ENCODE measurements around the gene TMCC1. TPM values are rescaled to one million over a fixed set of nuclear protein-coding genes. Genes with fewer than 3 reads are reported as not detected.
"Not testable (repeated sequence)": the region's sequence is repeated elsewhere in the genome, so short reads cannot be mapped to it uniquely, and the experiment has no call there.

TMCC1 gene
- total RNA-seq, 1 donor from 2014 or later: 42.3 TPM

- peaks cover 25% of the 10 kb centered on the region for H3K4me1 ChIP-seq
- intact Hi-C loops (cut with DNase I): loop anchor here (10.0 kb wide), 1 partner anchor 173 kb away; no protein-coding TSS in a partner anchor
- no peaks in the 10 kb centered on the region for H3K27me3 ChIP-seq
- no peak overlapping the region for H3K4me3 ChIP-seq
- H3K36me3 ChIP-seq: peaks cover 19% of the 10 kb centered on the region
- ATAC-seq (no peak), DNase-seq (no peak)
- H3K27ac ChIP-seq: no peak overlapping the region
- H3K9me3 ChIP-seq: no peaks in the 10 kb centered on the region
- TF ChIP-seq CTCF (IDR thresholded peaks at IDR 0.05): no peak
Measured at GRCh38 chr3:129651435-129652202, 241.9 kb downstream of the TMCC1 start.

- Histone ChIP-seq H3K4me3 (no peak overlapping the region), H3K27ac (no peak overlapping the region), H3K4me1 (peaks cover 28% of the 10 kb centered on the region), H3K9me3 (no peaks in the 10 kb centered on the region), H3K36me3 (peaks cover 19% of the 10 kb centered on the region), H3K27me3 (no peaks in the 10 kb centered on the region)
- TF ChIP-seq CTCF (IDR thresholded peaks at IDR 0.05): peak; percentile 70
- intact Hi-C loops (cut with DNase I): loop anchor here (10.0 kb wide), 1 partner anchor 174 kb away; no protein-coding TSS in a partner anchor
- ATAC-seq (peak; percentile 91), DNase-seq (no peak)
Measured at GRCh38 chr3:129650256-129650872, 243.1 kb downstream of the TMCC1 start.

GRCh38 chr3:129648391-129648790, 245.1 kb downstream of the TMCC1 start:
- Histone ChIP-seq H3K9me3 (no peaks in the 10 kb centered on the region), H3K4me1 (peaks cover 29% of the 10 kb centered on the region), H3K27ac (no peak overlapping the region), H3K27me3 (no peaks in the 10 kb centered on the region), H3K4me3 (no peak overlapping the region), H3K36me3 (peaks cover 10% of the 10 kb centered on the region)
- ATAC-seq: no peak
- no peak for TF ChIP-seq CTCF (IDR thresholded peaks at IDR 0.05)
- intact Hi-C loops (cut with DNase I): no loop called here
- DNase-seq: no peak

- Histone ChIP-seq H3K27me3 (no peaks in the 10 kb centered on the region), H3K36me3 (no peaks in the 10 kb centered on the region), H3K9me3 (no peaks in the 10 kb centered on the region), H3K4me3 (no peak overlapping the region), H3K27ac (no peak overlapping the region), H3K4me1 (peaks cover 16% of the 10 kb centered on the region)
- no peak for TF ChIP-seq CTCF (IDR thresholded peaks at IDR 0.05)
- no peak for DNase-seq
- intact Hi-C loops (cut with DNase I): no loop called here
- peak; percentile 84 for ATAC-seq
Measured at GRCh38 chr3:129645286-129645685, 248.2 kb downstream of the TMCC1 start.

- no peaks in the 10 kb centered on the region for H3K27me3 ChIP-seq
- H3K9me3 ChIP-seq: no peaks in the 10 kb centered on the region
- DNase-seq (no peak), ATAC-seq (no peak)
- H3K36me3 ChIP-seq: no peaks in the 10 kb centered on the region
- H3K27ac ChIP-seq: no peak overlapping the region
- peaks cover 12% of the 10 kb centered on the region for H3K4me1 ChIP-seq
- H3K4me3 ChIP-seq: no peak overlapping the region
- no peak for TF ChIP-seq CTCF (IDR thresholded peaks at IDR 0.05)
- intact Hi-C loops (cut with DNase I): no loop called here
Measured at GRCh38 chr3:129644836-129645235, 248.7 kb downstream of the TMCC1 start.

- intact Hi-C loops (cut with DNase I); ATAC-seq; H3K27ac ChIP-seq; H3K9me3 ChIP-seq; DNase-seq; H3K36me3 ChIP-seq; H3K4me1 ChIP-seq; H3K27me3 ChIP-seq; H3K4me3 ChIP-seq: not testable (repeated sequence)
Measured at GRCh38 chr3:129641567-129642260, 251.8 kb downstream of the TMCC1 start.

GRCh38 chr3:129640985-129641384, 252.5 kb downstream of the TMCC1 start:
- H3K9me3 ChIP-seq; H3K4me1 ChIP-seq; H3K4me3 ChIP-seq; DNase-seq; intact Hi-C loops (cut with DNase I); H3K36me3 ChIP-seq; H3K27me3 ChIP-seq; H3K27ac ChIP-seq: not testable (repeated sequence)
- ATAC-seq: peak; percentile 47
